GM21619 (cell line): ENCODE data around the gene KLF12.

ENCODE experiments used
- ATAC-seq: cut with Tn5 transposase; IDR thresholded peaks from one replicate; pipeline ENCODE4 v1.9.1; 2021; ENCODE audit not compliant: unreplicated experiment

KLF12 gene

GRCh38 chr13:74134221-74134776, at the start of gene KLF12:
Gene KLF12, minus strand, starts transcription at chr13:74134404.
- ATAC-seq: peak; percentile 64

- no peak for ATAC-seq
Observed at GRCh38 chr13:74182491-74182890, 48.3 kb upstream of the KLF12 start.

GRCh38 chr13:74174810-74175209, 40.6 kb upstream of the KLF12 start:
- ATAC-seq: no peak

GRCh38 chr13:74173822-74174221, 39.6 kb upstream of the KLF12 start:
- ATAC-seq: no peak

DNA sequence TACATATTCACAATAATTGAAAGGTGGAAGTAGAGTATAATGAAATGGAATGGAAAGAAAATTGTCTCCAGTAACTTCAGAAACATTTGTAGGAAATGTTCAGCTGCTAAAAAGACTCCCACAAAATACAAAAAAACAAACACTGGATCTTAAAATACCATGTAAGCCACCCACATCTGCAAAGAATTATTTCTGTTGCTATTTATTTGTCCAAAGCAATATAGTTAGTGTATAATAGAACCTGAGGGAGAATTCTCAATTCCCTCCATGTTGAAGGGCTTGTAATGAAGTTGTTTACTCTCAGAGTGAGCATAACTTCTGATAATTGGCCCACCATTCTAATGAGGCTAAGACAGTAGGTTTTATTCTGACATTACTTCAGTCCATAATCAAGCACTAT, 37.4 kb upstream of the KLF12 start:
- no peak for ATAC-seq

- no peak for ATAC-seq
Observed at GRCh38 chr13:74169676-74170075, 35.5 kb upstream of the KLF12 start.

DNA sequence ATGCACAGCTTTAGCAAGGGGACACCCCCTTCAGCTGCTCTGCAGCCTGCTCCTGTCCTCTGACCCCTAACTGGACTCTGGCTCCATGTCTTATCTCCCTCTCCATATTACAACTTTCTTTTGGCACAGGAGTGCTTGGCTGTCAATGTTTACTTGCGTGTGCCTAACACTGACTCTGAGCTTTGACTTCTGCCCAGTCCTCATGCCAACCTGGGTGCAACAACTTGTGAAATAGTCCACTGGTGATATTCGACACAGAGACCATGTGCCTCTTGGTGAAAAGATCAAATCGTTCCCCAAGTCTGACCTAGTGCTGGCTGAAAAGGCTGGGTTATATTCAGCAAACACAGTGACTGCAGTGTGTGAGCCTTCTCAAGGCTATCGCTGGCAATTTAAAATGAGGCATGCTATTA, 34.1 kb upstream of the KLF12 start:
- ATAC-seq: no peak

DNA sequence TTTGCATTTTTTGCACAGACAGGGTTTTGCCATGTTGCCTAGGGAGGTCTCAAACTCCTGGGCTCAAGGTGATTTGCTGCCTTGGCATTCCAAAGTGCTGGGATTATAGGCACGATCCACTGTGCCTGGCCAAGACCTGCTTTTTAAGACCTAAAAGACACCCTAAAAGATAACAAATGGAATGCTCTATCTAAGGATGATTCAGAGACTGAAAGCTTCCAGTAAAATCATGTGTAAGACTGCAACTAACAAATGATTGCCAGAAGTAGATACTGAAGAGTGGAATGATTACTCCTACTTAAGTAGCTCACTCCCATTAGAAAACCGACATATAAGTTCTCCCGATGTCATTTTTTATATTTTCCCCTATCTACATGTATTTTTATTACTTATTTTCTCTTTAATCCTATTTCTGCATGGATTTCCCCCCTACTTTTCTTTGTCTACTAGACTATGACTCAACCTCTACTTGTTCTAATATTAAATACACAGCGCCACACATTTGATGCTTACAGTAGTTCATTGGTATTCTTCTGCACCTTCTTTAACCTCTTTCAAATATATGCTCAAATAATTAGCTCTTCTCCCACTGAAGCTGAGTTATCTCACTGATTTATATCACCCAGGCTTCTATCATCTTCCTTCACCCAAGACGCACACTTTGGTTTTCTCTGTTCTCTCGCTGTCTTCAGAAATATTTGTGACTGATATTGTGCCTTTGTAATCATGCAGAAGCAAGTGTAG, 32.2 kb upstream of the KLF12 start:
- ATAC-seq: no peak

DNA sequence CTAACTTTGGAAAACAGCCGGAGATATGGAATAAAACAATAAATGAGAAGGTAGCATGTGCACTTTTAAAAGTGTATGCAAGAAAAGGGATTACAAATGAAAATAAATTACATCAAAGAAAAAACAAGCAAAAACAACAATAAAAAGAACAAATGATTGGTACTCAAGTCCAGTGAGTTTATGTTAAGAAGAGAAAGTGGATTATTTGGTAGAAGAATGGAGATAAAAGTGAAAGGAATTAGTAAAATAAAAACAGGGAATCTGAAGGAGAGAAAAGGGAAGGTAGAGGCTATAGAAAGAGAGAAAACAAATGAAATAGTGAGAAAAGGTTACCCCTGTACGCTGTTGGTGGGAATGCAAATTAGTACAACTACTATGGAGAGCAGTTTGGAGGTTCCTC, 28.6 kb upstream of the KLF12 start:
- no peak for ATAC-seq

DNA sequence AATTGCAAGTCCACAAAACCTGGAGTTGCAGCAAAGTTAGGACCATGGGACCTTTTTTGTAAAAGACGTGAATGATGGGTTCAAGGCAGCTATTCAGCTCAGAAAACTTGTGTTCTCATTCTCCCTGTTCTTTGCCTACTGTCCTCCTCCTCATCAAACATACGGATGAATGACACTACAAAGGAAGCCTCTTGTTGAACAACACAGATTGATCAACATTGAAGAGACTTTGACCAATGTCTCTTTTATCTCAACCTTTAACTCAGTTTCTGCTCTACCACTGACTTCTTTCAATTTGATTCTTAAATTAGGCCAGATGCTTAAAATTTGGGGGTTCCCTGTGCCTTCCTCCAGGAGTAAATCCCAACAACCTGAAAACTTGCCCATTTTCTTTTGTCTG, 27.9 kb upstream of the KLF12 start:
- no peak for ATAC-seq

GRCh38 chr13:74158571-74159352, 24.6 kb upstream of the KLF12 start:
- ATAC-seq: no peak

GRCh38 chr13:74158028-74158427, 23.8 kb upstream of the KLF12 start:
- ATAC-seq: no peak

GRCh38 chr13:74154981-74155380, 20.8 kb upstream of the KLF12 start:
- no peak for ATAC-seq

- ATAC-seq: no peak
Observed at GRCh38 chr13:74153316-74153715, 19.1 kb upstream of the KLF12 start.

DNA sequence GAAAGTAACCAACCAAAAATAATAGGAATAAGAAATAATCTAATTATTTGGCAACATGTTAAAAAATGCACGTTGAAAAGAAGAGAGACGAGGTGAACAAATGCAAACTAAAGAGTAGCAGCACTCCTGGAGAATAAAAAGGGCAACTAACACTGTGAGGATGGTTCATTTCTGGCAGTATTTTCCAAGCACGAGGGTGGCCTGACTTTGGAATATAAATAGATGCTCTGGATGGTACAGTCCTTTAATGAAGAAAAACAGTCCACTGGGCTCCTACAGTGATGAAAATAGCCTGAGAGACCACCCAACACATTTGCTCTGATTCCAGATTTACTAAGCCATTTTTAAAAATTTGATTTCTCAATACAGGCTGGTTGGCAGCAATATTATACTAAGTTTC, 17.7 kb upstream of the KLF12 start:
- no peak for ATAC-seq

DNA sequence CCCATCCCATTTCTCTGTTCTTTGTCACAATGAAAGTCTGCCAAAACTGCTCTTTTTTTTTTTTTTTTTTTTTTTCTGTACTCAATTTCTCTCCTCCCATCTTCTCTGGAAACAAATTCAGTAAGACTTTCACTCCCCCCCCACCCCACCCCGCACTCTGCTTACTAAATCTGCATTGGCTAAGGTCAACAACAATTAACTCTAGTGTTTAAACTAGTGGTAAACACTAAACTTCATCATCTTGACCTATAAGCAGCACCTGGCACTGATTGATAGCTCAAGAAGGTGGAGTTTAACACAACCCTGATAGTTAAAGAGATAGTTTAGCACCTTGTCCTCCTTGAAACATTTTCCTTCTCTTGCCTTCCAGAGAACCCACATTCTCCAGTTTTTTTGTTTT, 14.1 kb upstream of the KLF12 start:
- ATAC-seq: no peak

GRCh38 chr13:74145249-74145975, 11.2 kb upstream of the KLF12 start:
- ATAC-seq: peak; percentile 55

DNA sequence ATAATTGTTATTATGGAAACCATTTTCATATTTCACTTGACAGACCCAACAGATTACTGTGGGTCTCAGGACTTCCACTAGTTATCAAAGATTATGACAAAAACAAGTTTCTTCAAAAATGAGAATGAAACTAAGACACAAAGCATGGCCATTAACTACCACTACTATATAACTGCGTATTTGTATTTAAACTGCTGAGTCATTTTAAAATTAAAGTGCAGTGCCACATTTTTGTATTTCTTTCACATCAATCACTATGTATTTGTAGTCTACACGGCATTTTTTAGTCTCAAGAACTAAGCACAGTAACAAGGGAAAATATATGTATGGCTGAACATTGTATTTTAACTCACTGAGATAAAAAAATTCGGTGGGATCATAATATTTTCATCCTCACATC, 10.1 kb upstream of the KLF12 start:
- no peak for ATAC-seq

GRCh38 chr13:74142257-74142656, 8.1 kb upstream of the KLF12 start:
- no peak for ATAC-seq

GRCh38 chr13:74138241-74138640, 4.0 kb upstream of the KLF12 start:
- no peak for ATAC-seq

- no peak for ATAC-seq
Observed at GRCh38 chr13:74136084-74136658, 2.0 kb upstream of the KLF12 start.
